ENCODE data around the gene TCEA2. TPM values are rescaled to one million over a fixed set of nuclear protein-coding genes. Genes with fewer than 3 reads are reported as not detected.

The TCEA2 gene
- total RNA-seq, 1 donor = 6.0 TPM

DNA sequence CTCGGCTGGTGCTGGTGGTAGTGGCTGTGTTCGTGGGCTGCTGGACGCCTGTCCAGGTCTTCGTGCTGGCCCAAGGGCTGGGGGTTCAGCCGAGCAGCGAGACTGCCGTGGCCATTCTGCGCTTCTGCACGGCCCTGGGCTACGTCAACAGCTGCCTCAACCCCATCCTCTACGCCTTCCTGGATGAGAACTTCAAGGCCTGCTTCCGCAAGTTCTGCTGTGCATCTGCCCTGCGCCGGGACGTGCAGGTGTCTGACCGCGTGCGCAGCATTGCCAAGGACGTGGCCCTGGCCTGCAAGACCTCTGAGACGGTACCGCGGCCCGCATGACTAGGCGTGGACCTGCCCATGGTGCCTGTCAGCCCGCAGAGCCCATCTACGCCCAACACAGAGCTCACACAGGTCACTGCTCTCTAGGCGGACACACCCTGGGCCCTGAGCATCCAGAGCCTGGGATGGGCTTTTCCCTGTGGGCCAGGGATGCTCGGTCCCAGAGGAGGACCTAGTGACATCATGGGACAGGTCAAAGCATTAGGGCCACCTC, 35.5 kb downstream of the TCEA2 start:
- Histone ChIP-seq H3K4me3 (ENCODE audit: low read length) (no peak overlapping the region), H3K4me1 (ENCODE audit: insufficient read depth, low read length) (peaks cover 15% of the 10 kb centered on the region), H3K27me3 (ENCODE audit: insufficient read depth, low read length) (peaks cover 17% of the 10 kb centered on the region), H3K9me3 (ENCODE audit: low read depth, low read length) (no peaks in the 10 kb centered on the region)

DNA sequence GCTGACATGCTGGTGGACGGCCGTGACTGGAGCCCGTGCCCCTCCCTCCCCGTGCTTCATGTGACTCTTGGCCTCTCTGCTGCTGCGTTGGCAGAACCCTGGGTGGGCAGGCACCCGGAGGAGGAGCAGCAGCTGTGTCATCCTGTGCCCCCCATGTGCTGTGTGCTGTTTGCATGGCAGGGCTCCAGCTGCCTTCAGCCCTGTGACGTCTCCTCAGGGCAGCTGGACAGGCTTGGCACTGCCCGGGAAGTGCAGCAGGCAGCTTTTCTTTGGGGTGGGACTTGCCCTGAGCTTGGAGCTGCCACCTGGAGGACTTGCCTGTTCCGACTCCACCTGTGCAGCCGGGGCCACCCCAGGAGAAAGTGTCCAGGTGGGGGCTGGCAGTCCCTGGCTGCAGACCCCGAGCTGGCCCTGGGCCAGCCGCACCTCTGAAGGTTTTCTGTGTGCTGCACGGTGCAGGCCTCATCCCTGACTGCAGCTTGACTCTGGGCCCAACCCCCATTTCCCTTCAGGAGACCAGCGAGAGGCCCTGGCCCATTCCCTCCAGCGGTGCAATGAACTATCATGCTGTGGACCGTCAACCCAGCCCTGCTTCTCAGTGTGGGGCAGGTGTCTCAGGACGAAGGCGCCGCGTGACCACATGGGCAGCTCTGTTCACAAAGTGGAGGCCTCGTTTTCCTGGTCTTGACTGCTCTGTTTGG, 36.2 kb downstream of the TCEA2 start:
- Histone ChIP-seq H3K27me3 (ENCODE audit: insufficient read depth, low read length) (peaks cover 17% of the 10 kb centered on the region), H3K4me3 (ENCODE audit: low read length) (no peak overlapping the region), H3K4me1 (ENCODE audit: insufficient read depth, low read length) (peaks cover 15% of the 10 kb centered on the region), H3K9me3 (ENCODE audit: low read depth, low read length) (no peaks in the 10 kb centered on the region)

DNA sequence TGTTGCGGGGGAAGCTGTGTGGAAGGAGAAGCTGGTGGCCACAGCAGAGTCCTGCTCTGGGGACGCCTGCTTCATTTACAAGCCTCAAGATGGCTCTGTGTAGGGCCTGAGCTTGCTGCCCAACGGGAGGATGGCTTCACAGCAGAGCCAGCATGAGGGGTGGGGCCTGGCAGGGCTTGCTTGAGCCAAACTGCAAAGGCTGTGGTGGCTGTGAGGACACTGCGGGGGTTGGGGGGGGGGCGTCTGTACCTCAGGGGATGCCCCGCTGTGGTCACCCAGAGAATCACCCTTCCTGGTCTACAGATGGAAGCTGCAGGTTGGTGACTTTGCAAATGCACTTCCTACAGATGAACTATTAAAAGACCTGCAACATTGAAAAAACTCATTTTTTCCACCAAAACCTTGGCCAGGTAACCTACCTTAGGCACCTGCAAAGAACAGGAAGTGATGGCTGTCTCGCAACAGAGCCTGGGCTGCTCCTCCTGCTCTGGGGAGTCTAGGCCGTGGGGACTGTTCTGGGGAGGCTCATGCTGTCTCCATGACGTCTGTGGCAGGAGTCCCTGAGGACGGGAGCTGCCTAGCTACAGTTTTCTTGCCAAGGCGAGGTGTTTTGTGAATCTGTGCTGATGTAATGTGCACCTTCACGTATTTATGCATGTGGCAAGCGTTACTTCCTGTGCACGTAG, 37.0 kb downstream of the TCEA2 start:
- Histone ChIP-seq H3K4me1 (ENCODE audit: insufficient read depth, low read length) (peaks cover 15% of the 10 kb centered on the region), H3K4me3 (ENCODE audit: low read length) (no peak overlapping the region), H3K27me3 (ENCODE audit: insufficient read depth, low read length) (peaks cover 17% of the 10 kb centered on the region), H3K9me3 (ENCODE audit: low read depth, low read length) (no peaks in the 10 kb centered on the region)

DNA sequence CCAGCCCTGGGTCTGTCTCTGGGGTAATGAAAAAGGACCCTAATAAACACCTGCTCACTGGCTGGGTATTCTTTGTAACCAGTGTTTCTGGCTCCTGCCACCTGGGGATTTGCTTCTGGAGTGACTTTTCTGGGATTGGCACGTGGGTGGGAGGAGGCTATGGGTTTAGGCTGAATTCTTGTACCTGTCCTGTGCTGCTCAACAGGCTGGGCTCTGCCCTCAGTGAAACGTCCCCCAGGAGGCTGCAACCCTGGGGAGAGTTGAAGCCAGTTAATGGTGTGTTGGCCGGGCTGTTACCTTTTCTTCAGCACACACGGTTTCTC, 37.5 kb downstream of the TCEA2 start:
- H3K9me3 ChIP-seq (ENCODE audit: low read depth, low read length) = no peaks in the 10 kb centered on the region
- no peak overlapping the region for H3K4me3 ChIP-seq (ENCODE audit: low read length)
- H3K27me3 ChIP-seq (ENCODE audit: insufficient read depth, low read length) = peaks cover 17% of the 10 kb centered on the region
- peaks cover 15% of the 10 kb centered on the region for H3K4me1 ChIP-seq (ENCODE audit: insufficient read depth, low read length)

DNA sequence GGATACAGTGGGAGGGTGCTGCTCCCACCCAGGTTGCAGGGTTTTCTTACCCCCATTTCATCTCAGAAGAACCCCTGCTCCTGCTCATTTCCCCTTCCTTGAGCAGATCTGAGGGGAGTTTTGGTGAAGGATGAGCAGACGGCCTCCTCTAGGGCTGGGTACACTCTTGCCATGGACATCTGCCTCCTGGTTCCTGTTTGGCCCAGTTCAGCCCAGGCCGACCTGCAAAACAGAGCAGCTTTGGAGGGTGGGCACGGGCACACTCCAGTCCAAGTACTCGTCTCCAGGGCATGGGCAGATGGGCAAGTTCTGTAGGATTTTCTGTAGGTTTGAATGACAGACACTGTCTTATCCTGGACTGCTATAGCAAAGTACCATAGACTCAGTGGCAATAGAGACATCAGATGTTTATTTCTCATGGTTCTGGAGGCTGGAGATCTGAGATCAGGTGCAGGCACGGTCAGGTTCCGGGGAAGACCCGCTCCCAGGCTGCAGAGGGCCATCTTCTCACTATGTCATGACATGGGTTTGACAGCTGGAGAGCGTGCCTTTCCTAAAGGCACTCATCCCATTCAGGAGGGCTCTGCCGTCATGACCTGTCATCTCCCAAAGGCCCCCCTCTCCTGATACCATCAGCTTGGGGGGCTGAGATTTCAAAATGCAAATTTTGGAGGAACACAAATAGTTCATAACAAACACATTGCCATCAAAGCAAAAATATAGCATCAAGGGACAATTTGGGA, 38.1 kb downstream of the TCEA2 start:
- Histone ChIP-seq H3K9me3 (ENCODE audit: low read depth, low read length) (no peaks in the 10 kb centered on the region), H3K4me3 (ENCODE audit: low read length) (no peak overlapping the region), H3K4me1 (ENCODE audit: insufficient read depth, low read length) (peaks cover 15% of the 10 kb centered on the region), H3K27me3 (ENCODE audit: insufficient read depth, low read length) (peaks cover 17% of the 10 kb centered on the region)

DNA sequence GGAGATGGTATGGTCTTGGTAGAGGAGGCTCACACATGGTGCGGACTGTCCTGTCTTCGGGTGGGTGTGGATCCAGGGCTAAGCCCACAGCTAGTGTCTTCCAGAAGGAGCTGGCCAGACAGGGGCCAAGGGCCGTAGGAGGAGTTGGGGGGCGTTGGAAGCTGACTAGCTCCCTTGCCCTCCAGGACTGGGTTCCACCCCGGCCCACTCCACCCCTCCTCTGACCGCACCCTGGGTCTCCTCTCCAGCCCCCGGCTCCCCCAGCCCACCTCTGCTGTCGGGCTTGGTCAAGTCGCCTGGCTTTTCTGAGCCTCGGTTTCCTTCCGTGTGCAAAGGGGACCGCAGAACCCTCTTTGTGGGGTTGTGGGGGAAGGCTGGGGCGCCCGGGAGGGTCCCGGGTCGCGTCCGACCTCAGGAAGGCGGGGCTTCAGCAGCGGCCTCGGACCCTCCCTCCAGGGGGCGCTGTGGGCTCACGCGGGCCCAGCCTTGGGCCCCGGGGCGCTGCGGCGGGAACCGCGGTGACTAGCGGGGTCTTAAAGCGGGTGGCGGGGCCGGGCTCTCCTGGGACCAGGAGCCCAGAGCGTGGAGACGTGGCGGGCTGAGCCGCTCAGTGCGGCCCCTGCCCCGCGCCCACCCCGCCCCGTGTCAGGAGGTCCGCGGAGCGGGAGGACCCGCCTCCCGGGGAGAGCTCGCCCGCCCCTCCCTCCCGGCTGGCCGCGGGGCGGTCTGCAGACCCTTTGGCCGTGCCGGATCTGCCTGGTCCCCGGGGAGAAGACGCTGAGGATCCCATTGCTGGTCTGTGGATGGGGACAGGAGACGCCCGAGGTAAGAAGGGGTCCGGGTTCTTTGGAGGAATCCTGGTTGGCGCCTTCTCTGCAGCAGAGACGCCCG, 39.0 kb downstream of the TCEA2 start:
- peaks cover 16% of the 10 kb centered on the region for H3K4me1 ChIP-seq (ENCODE audit: insufficient read depth, low read length)
- H3K9me3 ChIP-seq (ENCODE audit: low read depth, low read length) = no peaks in the 10 kb centered on the region
- peaks cover 17% of the 10 kb centered on the region for H3K27me3 ChIP-seq (ENCODE audit: insufficient read depth, low read length)
- H3K4me3 ChIP-seq (ENCODE audit: low read length) = no peak overlapping the region

DNA sequence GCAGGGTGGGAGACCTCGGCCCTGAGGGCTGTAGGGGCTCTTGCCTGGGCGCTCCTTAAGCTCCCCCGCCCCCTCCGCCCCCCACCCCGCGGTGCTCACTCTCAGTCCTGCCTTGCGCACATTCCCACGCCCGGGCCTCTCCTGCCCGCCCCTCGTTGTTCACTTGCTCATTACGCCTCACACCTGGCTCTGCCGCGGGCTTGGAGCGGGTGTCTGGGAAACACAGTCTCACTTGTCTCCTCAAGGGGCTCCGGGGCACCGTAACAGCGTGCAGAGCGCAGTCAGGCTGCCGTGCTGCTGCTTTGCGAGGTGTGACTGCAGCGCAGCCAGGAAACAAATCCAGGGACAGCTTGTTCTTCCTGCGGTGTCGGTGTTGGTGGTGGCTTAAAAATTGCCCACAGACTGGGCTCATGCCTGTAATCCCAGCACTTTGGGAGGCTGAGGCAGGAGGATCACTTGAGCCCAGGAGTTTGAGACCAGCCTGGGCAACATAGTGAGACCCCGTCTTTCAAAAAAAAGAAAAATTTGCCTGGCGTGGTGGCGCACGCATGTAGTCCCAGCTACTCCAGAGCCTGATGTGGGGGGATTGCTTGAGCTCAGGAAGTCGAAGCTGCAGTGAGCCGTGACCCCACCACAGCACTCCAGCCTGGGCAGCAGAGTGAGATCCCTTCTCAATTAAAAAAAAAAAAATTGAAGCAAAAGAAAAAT, 39.8 kb downstream of the TCEA2 start:
- H3K4me3 ChIP-seq (ENCODE audit: low read length) = no peak overlapping the region
- H3K9me3 ChIP-seq (ENCODE audit: low read depth, low read length) = no peaks in the 10 kb centered on the region
- peaks cover 24% of the 10 kb centered on the region for H3K4me1 ChIP-seq (ENCODE audit: insufficient read depth, low read length)
- peaks cover 17% of the 10 kb centered on the region for H3K27me3 ChIP-seq (ENCODE audit: insufficient read depth, low read length)

DNA sequence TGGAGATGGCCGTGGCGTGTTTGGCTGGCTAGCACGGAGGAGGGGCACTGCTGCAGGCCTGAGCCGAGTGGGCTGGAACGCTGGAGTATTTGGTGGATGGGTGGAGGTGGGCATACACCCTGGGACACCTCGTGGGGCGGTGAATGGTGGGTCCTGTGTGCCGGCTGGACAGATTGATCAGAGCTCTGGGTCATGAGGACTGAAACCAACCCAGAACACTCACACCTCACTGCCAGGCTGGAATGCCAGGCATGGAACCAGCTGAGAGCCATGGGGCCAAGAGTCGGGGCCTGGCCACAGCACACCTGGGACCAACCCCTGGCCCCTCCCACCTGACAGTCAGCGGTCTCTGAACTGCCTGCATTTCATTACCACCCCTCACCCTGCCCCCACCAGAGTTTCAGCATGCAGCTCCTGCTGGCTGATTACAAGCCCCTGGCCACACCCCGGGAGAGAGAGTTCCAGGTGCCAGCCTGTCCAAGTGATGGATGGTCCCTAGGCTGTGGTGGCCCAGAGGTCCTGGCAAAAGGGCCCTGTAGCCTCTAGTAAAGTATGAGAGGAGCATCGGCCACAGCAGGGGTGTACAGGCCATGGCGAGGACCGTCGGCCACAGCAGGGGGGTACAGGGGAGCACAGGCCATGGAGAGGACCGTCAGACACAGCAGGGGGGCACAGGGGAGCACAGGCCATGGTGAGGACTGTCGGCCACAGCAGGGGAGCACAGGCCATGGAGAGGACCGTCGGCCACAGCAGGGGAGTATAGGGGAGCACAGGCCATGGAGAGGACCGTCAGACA, 41.1 kb downstream of the TCEA2 start:
- Histone ChIP-seq H3K9me3 (ENCODE audit: low read depth, low read length) (no peaks in the 10 kb centered on the region), H3K27me3 (ENCODE audit: insufficient read depth, low read length) (peaks cover 17% of the 10 kb centered on the region), H3K4me1 (ENCODE audit: insufficient read depth, low read length) (peaks cover 26% of the 10 kb centered on the region), H3K4me3 (ENCODE audit: low read length) (no peak overlapping the region)

DNA sequence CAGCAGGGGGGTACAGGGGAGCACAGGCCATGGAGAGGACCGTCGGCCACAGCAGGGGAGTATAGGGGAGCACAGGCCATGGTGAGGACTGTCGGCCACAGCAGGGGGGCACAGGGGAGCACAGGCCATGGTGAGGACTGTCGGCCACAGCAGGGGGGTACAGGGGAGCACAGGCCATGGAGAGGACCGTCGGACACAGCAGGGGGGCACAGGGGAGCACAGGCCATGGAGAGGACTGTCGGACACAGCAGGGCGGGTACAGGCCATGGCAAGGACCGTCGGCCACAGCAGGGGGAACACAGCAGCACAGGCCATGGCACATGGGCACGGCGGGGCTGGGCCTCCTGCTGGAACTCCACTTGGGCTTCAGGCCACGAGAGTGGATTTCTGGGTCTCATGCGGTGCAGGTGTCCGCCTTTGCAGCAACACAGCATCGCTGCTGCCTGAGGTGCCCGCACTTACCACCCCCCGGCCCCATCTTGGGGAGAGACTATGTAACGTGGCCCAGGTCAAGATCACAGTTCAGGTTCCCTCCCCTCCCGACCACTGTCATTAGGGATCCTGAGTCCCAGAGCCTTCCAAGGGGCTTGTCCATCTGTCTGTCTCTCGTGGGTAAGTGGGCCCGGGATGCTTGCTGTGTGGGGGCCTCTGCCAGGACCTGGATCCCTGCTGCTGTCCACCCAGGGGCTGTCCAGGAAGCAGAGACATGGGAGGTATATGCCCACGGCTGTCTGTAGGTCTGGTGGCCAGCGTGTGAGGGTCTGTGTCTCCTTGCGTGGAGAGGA, 41.9 kb downstream of the TCEA2 start:
- Histone ChIP-seq H3K4me3 (ENCODE audit: low read length) (no peak overlapping the region), H3K9me3 (ENCODE audit: low read depth, low read length) (no peaks in the 10 kb centered on the region), H3K27me3 (ENCODE audit: insufficient read depth, low read length) (peaks cover 17% of the 10 kb centered on the region), H3K4me1 (ENCODE audit: insufficient read depth, low read length) (peaks cover 26% of the 10 kb centered on the region)

DNA sequence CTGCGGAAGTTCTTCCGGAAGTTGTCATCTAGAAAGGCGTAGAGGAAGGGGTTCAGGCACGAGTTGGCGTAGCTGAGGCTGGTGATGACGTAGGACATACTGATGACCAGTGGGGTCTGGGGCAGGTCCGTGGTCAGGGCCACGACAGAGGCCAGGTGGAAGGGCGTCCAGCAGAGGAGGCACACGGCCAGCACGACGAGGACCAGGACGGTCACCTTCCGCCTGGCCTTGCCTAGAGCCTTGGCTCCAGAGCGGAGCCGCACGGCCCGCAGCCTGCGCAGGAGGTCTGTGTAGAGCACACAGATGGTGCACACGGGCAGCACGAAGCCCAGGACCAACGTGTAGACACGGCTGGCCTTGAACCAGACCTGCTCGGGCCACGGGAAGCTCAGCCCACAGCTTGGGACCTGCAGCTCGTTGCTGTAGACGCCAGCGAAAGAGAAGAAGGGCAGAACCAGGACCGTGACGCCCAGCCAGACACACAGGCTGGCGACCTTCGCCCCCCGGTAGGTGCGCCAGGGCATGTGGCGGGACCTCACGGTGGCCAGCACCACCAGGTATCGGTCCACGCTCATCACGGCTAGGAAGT, 42.9 kb downstream of the TCEA2 start:
- Histone ChIP-seq H3K4me3 (ENCODE audit: low read length) (no peak overlapping the region), H3K27me3 (ENCODE audit: insufficient read depth, low read length) (peaks cover 16% of the 10 kb centered on the region), H3K4me1 (ENCODE audit: insufficient read depth, low read length) (peaks cover 21% of the 10 kb centered on the region), H3K9me3 (ENCODE audit: low read depth, low read length) (no peaks in the 10 kb centered on the region)

DNA sequence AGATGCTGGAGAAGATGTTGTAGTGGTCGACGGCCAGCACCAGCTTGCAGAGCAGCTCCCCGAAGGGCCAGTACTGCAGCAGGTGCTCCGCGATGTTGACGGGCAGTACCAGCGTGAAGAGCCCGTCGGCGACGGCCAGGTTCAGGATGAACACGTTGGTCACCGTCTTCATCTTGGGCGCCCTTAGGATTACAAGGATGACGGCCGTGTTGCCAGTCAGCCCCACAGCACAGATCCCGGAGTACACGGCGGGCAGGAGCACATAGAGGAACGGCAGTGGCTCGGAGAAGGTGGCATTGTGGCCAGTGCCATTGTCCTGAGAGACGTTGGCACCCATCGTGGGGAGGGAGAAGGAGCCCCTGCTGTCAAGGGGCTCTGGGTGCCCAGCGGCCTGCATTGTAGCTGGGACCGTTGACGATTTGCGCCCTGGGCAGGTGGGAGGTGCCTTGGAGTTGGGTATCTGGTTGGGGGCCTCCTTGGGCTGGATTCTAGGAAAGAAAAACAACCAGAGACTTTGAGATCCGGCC, 43.5 kb downstream of the TCEA2 start:
- no peaks in the 10 kb centered on the region for H3K9me3 ChIP-seq (ENCODE audit: low read depth, low read length)
- no peak overlapping the region for H3K4me3 ChIP-seq (ENCODE audit: low read length)
- H3K27me3 ChIP-seq (ENCODE audit: insufficient read depth, low read length) = peaks cover 10% of the 10 kb centered on the region
- H3K4me1 ChIP-seq (ENCODE audit: insufficient read depth, low read length) = peaks cover 16% of the 10 kb centered on the region

DNA sequence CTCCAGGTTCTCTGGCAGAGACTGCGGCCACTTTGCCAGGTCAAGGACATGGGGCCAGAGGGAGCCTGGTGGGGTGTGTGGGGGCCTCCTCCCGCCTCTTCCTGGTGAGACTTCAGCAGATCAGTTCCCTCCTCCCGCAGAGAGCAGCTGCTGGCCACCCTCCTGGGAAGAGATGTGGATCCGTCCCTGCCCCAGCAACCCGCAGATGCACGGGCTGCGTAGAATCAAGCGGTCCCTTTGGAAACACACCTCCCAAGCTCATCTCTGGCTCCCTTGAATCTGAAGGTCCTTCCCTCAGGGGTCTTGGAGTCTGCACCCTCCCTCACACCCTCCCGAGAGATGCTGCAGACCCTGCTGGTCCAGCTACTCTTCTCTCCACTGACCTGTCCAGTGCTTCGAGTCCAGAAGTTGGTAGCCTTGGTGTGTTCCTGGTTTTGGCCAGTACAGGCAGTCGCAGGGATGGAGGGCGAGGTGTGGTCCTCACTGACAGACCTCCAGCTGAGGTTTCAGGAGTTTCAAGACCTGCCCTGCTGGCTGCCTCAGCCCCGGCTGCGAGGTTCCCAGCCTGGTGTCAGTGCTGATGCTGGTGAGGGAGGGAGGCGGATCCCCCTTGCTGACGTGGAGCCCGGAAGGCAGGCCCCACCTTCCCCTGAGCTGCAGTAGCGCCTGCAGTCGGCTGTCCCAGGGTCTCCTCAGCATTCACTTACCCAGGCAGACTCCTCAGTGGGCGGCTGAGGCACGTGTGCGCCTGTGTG, 44.2 kb downstream of the TCEA2 start, which contains the start of gene NPBWR2:
NPBWR2 (minus strand) TSS at position 585 of the 755 bp plus-strand sequence. CDS start 734 bp downstream, outside the sequence.
- Histone ChIP-seq H3K4me1 (ENCODE audit: insufficient read depth, low read length) (peaks cover 10% of the 10 kb centered on the region), H3K27me3 (ENCODE audit: insufficient read depth, low read length) (peaks cover 5% of the 10 kb centered on the region), H3K9me3 (ENCODE audit: low read depth, low read length) (no peaks in the 10 kb centered on the region), H3K4me3 (ENCODE audit: low read length) (no peak within 1 kb of the TSS)

All from mononuclear cell (primary cell).